ENCODE measurements around the gene LMX1B.

- TF ChIP-seq ZNF280C (tag by site-specific recombination; IDR thresholded peaks at IDR 0.05) (no peak), ZBTB26 (tag by site-specific recombination; optimal IDR thresholded peaks at IDR 0.05) (no peak), CTCF (tag by site-specific recombination; IDR thresholded peaks at IDR 0.05) (no peak), ZNF37A (tag by site-specific recombination; IDR thresholded peaks at IDR 0.05) (no peak), ZSCAN30 (tag by site-specific recombination; IDR thresholded peaks at IDR 0.05) (no peak), ZNF792 (tag by site-specific recombination; IDR thresholded peaks at IDR 0.05) (no peak), ZBTB10 (tag by site-specific recombination; IDR thresholded peaks at IDR 0.05) (no peak), ZBTB8A (tag by site-specific recombination; IDR thresholded peaks at IDR 0.05) (no peak), ZNF121 (tag by site-specific recombination; IDR thresholded peaks at IDR 0.05) (no peak), ZNF610 (tag by site-specific recombination; IDR thresholded peaks at IDR 0.05; ENCODE audit: borderline replicate concordance) (no peak)
Measured at GRCh38 chr9:126642839-126643238, 29.1 kb downstream of the LMX1B start.

Data from HEK293 (cell line).